GM18907 (cell line): ENCODE data around the gene POLR1H.
"Not testable (repeated sequence)": the region's sequence is repeated elsewhere in the genome, so short reads cannot be mapped to it uniquely, and the experiment has no call there.

Experiments
- ATAC-seq: cut with Tn5 transposase; IDR thresholded peaks from one replicate; pipeline ENCODE4 v1.9.1; 2021; ENCODE audit warnings: mild to moderate bottlenecking, moderate library complexity; ENCODE audit not compliant: unreplicated experiment

Gene POLR1H

GRCh38 chr6:30061092-30061857 lies at the start of gene POLR1H:
POLR1H (plus strand) TSS chr6:30061265; CDS start chr6:30061525, 260 bp downstream.
- peak; percentile 77 for ATAC-seq

GRCh38 chr6:30013291-30013922 lies 47.7 kb upstream of the POLR1H start:
- ATAC-seq = no peak

GRCh38 chr6:30019819-30020218 lies 41.2 kb upstream of the POLR1H start:
- no peak for ATAC-seq

GRCh38 chr6:30020626-30021025 lies 40.4 kb upstream of the POLR1H start:
- ATAC-seq = no peak

GRCh38 chr6:30022189-30022588 lies 38.9 kb upstream of the POLR1H start:
- no peak for ATAC-seq

- ATAC-seq = not testable (repeated sequence)
These were observed 38.4 kb upstream of the POLR1H start for GRCh38 chr6:30022712-30023111.

GRCh38 chr6:30025186-30025585 lies 35.9 kb upstream of the POLR1H start:
- ATAC-seq = no peak

- ATAC-seq = no peak
These were observed 31.5 kb upstream of the POLR1H start for GRCh38 chr6:30029588-30029987.

- no peak for ATAC-seq
These were observed 29.7 kb upstream of the POLR1H start for GRCh38 chr6:30031381-30031780.

GRCh38 chr6:30033440-30033839 lies 27.6 kb upstream of the POLR1H start:
- ATAC-seq = not testable (repeated sequence)

- ATAC-seq = no peak
These were observed 25.3 kb upstream of the POLR1H start for GRCh38 chr6:30035784-30036183.

GRCh38 chr6:30037182-30037788 lies 23.8 kb upstream of the POLR1H start:
- no peak for ATAC-seq

GRCh38 chr6:30041221-30041620 lies 19.8 kb upstream of the POLR1H start:
- ATAC-seq = no peak

- no peak for ATAC-seq
These were observed 19.2 kb upstream of the POLR1H start for GRCh38 chr6:30041821-30042220.

- no peak for ATAC-seq
These were observed 18.6 kb upstream of the POLR1H start for GRCh38 chr6:30042476-30042875.

GRCh38 chr6:30042914-30043313 lies 18.2 kb upstream of the POLR1H start:
- no peak for ATAC-seq

GRCh38 chr6:30043744-30044143 lies 17.3 kb upstream of the POLR1H start:
- ATAC-seq = no peak

GRCh38 chr6:30044630-30045029 lies 16.4 kb upstream of the POLR1H start:
- ATAC-seq = no peak

GRCh38 chr6:30047220-30047619 lies 13.8 kb upstream of the POLR1H start:
- ATAC-seq = no peak

GRCh38 chr6:30053682-30054081 lies 7.4 kb upstream of the POLR1H start:
- ATAC-seq = no peak

- ATAC-seq = no peak
These were observed 5.6 kb upstream of the POLR1H start for GRCh38 chr6:30055513-30055912.

- peak; percentile 20 for ATAC-seq
These were observed 416 bp upstream of the POLR1H start for GRCh38 chr6:30060606-30061091.
